Right atrium auricular region (tissue), 2 donors: Measurements from ENCODE around the gene CGB5. TPM values are rescaled to one million over a fixed set of nuclear protein-coding genes. Genes with fewer than 3 reads are reported as not detected.

Experiments used
- DNase-seq: peaks from one replicate; pipeline ENCODE4 v3.0.0-alpha.2; 2019; ENCODE audit warnings: low spot score
- H3K27ac ChIP-seq, 2 donors: fragments of 200-600 bp; sonication (generic); 1 replicate in 1 of 2; 2 replicates in 1 of 2; pipeline ENCODE4 v1.5.1; 2016 to 2019
- H3K27me3 ChIP-seq, 2 donors: fragments of 200-600 bp; sonication (generic); one replicate each; pipeline versions ENCODE4 v1.5.1 to v1.6.0; 2017 to 2019
- H3K36me3 ChIP-seq: fragments of 200-600 bp; sonication (generic); one replicate; pipeline ENCODE4 v1.5.1; 2016
- H3K4me1 ChIP-seq, 2 donors: fragments of 200-600 bp; sonication (generic); one replicate each; pipeline versions ENCODE4 v1.5.1 to v1.6.0; 2017 to 2019
- H3K4me3 ChIP-seq, 2 donors: fragments of 200-600 bp; sonication (generic); 1 replicate in 1 of 2; 2 replicates in 1 of 2; pipeline ENCODE4 v1.5.1; 2017 to 2019; ENCODE audit warnings: mild to moderate bottlenecking in 1 of 2, moderate library complexity in 1 of 2
- H3K9me3 ChIP-seq, 2 donors: fragments of 200-600 bp; sonication (generic); one replicate each; pipeline ENCODE4 v1.5.1; 2019
- total RNA-seq, 2 donors: library from RNA; depleted of rRNA; stranded (reverse); fragments of >200 nt; gene quantifications; one replicate each; pipeline ENCODE4 v1.1.0, GENCODE V29; 2016
- TF ChIP-seq, protein P1 (sequence below), 2 donors: fragments of 200-600 bp; sonication (generic); IDR thresholded peaks; one replicate each; pipeline ENCODE4 v1.5.1; 2019; ENCODE audit warnings: antibody characterized with exemption in 2 of 2

The CGB5 gene
- total RNA-seq, 2 donors from 2014 or later = not detected

DNA sequence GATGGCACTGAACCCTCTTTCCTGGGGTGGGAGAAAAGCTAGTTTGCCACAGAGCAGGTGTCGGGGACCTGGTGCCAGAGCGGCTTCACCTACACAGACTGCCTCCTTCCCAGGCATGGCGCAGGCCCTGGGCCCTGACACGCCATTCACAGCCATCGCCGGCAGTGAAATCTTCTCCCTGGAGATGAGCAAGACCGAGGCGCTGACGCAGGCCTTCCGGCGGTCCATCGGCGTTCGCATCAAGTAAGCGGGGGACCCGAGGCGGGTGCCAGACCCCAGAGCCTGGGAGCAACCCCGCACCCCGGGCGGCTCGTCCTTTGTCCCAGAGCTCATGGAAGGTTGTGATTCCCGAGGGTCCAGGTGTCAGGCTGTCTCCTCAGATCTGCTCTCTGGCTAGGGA lies 36.7 kb upstream of the CGB5 start:
- Histone ChIP-seq H3K4me1 (no peaks in the 10 kb centered on the region), H3K9me3 (no peaks in the 10 kb centered on the region), H3K27me3 (no peaks in the 10 kb centered on the region), H3K4me3 (no peak overlapping the region), H3K27ac (no peak overlapping the region), H3K36me3 (peaks cover 71% of the 10 kb centered on the region)
- TF ChIP-seq, protein P1, sequence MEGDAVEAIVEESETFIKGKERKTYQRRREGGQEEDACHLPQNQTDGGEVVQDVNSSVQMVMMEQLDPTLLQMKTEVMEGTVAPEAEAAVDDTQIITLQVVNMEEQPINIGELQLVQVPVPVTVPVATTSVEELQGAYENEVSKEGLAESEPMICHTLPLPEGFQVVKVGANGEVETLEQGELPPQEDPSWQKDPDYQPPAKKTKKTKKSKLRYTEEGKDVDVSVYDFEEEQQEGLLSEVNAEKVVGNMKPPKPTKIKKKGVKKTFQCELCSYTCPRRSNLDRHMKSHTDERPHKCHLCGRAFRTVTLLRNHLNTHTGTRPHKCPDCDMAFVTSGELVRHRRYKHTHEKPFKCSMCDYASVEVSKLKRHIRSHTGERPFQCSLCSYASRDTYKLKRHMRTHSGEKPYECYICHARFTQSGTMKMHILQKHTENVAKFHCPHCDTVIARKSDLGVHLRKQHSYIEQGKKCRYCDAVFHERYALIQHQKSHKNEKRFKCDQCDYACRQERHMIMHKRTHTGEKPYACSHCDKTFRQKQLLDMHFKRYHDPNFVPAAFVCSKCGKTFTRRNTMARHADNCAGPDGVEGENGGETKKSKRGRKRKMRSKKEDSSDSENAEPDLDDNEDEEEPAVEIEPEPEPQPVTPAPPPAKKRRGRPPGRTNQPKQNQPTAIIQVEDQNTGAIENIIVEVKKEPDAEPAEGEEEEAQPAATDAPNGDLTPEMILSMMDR (IDR thresholded peaks at IDR 0.05) = no peak
- no peak for DNase-seq

DNA sequence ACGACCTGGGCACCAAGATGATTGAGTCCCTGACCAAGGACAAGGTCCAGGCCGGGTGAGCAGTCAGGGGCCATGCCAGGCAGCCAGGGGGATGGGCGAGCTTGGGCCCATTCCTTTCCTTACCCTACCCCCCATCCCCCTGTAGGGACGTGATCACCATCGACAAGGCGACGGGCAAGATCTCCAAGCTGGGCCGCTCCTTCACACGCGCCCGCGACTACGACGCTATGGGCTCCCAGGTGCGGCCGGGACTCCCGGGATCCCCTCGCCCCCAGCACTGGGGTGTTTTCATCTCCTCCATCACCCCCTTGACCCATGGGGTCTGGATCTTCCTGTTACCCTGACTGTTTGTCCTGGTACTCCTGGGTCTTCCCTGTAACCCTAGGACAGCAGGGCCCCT lies 33.8 kb upstream of the CGB5 start:
- peaks cover 61% of the 10 kb centered on the region for H3K36me3 ChIP-seq
- DNase-seq = no peak
- H3K9me3 ChIP-seq = no peaks in the 10 kb centered on the region
- H3K27ac ChIP-seq = no peak overlapping the region
- H3K4me3 ChIP-seq = no peak overlapping the region
- no peaks in the 10 kb centered on the region for H3K4me1 ChIP-seq
- H3K27me3 ChIP-seq = no peaks in the 10 kb centered on the region
- TF ChIP-seq, protein P1 (IDR thresholded peaks at IDR 0.05) = no peak

DNA sequence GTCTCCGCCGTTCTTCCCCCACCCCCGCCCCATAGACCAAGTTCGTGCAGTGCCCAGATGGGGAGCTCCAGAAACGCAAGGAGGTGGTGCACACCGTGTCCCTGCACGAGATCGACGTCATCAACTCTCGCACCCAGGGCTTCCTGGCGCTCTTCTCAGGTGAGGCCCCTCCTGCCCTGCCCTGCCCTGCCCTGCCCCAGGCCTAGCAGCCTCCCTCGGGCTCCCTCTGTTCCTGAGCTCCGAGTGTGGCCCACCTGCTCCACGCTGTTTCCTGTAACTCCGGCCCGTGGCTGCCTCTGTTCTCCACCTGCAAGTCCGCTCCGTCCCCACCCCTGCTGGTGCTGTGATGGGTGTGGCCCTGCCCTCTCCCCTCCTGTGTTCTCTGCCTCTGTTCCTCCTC lies 33.2 kb upstream of the CGB5 start:
- Histone ChIP-seq H3K4me3 (no peak overlapping the region), H3K4me1 (no peaks in the 10 kb centered on the region), H3K36me3 (peaks cover 61% of the 10 kb centered on the region), H3K27me3 (no peaks in the 10 kb centered on the region), H3K9me3 (no peaks in the 10 kb centered on the region), H3K27ac (no peak overlapping the region)
- TF ChIP-seq, protein P1 (IDR thresholded peaks at IDR 0.05) = no peak
- DNase-seq = no peak

DNA sequence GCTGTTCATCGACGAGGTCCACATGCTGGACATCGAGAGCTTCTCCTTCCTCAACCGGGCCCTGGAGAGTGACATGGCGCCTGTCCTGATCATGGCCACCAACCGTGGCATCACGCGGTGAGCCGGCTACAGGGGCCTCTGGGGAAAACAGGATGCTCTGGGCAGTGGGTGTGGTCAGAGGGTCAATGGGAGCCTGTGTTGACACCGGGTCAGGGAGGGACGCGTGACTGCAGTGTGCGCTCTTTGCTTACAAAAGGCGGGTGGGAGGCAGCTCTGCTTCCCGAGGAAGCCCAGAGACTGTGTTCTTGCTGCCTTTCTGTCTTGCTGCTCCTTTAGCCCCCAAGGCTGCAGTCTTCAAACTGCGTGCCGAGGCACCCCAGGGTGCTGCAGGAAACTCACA lies 32.5 kb upstream of the CGB5 start:
- Histone ChIP-seq H3K36me3 (peaks cover 57% of the 10 kb centered on the region), H3K4me1 (no peaks in the 10 kb centered on the region), H3K27ac (no peak overlapping the region), H3K27me3 (no peaks in the 10 kb centered on the region), H3K4me3 (no peak overlapping the region), H3K9me3 (no peaks in the 10 kb centered on the region)
- no peak for DNase-seq
- TF ChIP-seq, protein P1 (IDR thresholded peaks at IDR 0.05) = no peak

DNA sequence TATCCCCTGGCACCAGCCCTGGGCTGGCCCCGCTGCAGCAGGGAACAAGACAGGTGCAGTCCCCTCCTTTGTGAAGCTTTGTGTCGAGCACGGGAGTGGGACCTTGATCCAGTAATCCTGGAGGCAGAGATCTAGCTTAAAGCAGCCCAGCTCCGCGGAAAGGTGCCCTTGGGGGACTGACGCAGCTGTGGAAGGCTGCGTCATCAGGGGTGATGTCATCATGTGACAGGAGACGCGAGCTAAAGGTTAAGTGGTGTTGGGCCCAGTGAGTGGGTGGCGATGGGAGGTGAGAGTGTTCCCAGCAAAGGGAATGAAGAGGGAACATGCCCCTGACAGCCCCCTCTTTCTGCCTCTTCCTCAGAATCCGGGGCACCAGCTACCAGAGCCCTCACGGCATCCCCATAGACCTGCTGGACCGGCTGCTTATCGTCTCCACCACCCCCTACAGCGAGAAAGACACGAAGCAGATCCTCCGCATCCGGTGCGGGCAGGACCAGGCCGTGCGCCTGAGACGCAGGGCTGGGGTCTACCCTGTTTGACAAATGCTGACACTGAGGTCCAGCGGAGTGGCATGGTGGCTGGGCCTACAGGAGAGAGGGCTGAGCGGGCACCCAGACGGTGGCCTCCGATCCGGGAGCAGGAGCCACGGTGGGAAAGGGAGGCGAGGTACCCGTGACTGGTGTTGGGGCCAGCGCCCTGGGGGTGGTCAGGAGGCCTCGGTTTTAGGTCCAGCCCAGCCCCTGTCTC lies 29.4 kb upstream of the CGB5 start:
- peaks cover 42% of the 10 kb centered on the region for H3K36me3 ChIP-seq

More for the DNA sequence above, 29.4 kb upstream of the CGB5 start:
- H3K4me3 ChIP-seq = no peak overlapping the region
- no peaks in the 10 kb centered on the region for H3K27me3 ChIP-seq
- peaks cover 0 to 22% of the 10 kb centered on the region in 2 donors for H3K4me1 ChIP-seq
- no peak overlapping the region for H3K27ac ChIP-seq
- no peaks in the 10 kb centered on the region for H3K9me3 ChIP-seq
- DNase-seq = no peak
- TF ChIP-seq, protein P1 (IDR thresholded peaks at IDR 0.05) = no peak
